ENCODE measurements around the gene GSTT2B. TPM values are rescaled to one million over a fixed set of nuclear protein-coding genes. Genes with fewer than 3 reads are reported as not detected.

GSTT2B gene
- total and polyA plus RNA-seq, 2 of the 8 experiments (the other 6 are each of a cell fraction or from before 2014, with no cell fraction given), result 6.3 to 13.3 TPM

DNA sequence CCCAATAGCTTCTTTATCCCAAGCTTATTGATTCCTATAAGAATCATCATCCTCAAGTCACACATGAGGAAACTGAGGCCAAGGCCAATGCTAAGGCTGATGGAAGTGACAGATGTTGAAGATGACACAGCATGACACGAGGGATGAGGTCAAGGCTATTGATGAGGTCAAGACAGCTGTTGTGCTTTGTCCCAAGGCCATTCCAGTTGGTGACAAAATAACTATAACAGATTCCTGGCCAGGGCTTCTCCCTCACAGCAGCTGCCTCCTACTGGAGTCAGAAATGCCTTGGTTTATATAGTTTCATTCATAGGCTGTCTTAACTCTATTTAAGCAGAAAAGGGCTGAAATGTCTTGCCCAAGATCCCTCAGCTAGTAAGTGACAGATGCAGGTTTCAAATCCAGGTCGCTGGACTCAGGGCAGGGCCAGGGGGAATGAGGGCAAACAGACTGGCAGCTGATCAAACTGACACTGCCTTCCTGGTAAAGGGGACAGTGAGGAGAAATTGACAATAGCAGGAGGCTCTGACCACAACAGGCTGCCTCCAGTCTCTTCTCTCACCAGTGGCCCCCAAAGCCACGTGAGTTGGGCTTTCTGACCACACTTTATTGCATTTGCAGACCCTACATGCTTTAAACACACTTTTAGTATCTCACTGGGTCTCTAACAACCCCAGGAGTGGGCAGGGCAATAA is 50.4 kb downstream of the GSTT2B start:
- WGBS, 2 experiments (ENCODE audit: extremely low coverage in 1 of 2, insufficient coverage in 1 of 2, insufficient read length in 1 of 2, insufficient replicate concordance in 2 of 2, low coverage in 1 of 2, low lambda C conversion rate in 2 of 2, missing lambda C conversion rate in 1 of 2), result 86% methylated on average over 3 of the region's 3 CpGs; no CpG with 5 or more reads in 1 of the 2 experiments
- no peak overlapping the region for H3K27ac ChIP-seq (ENCODE audit: low read depth, low read length)
- H2BK12ac ChIP-seq (ENCODE audit: low read depth, low read length), result no peak overlapping the region
- peaks cover 5 to 13% (median 10%) of the 10 kb centered on the region in 4 experiments for H3K4me1 ChIP-seq (replicated peaks in 1 of 4; ENCODE audit: control insufficient read depth in 3 of 4, insufficient read depth in 4 of 4, low read length in 3 of 4)
- H2AFZ ChIP-seq (ENCODE audit: low read length), result no peak overlapping the region
- H2BK20ac ChIP-seq (ENCODE audit: low read length), result no peak overlapping the region
- no peaks in the 10 kb centered on the region for H3K79me2 ChIP-seq (ENCODE audit: control insufficient read depth in 1 of 2, insufficient read depth in 2 of 2, low read length in 2 of 2)
- no peak overlapping the region for H3K23ac ChIP-seq (ENCODE audit: insufficient read length)
- no peak overlapping the region for H3K4me2 ChIP-seq (ENCODE audit: insufficient read depth in 1 of 2, low read depth in 2 of 2, low read length in 2 of 2)
- H4K91ac ChIP-seq (replicated peaks; ENCODE audit: insufficient read length, low read length), result no peak overlapping the region
- H4K5ac ChIP-seq (ENCODE audit: insufficient read length, low read depth, low read length), result no peak overlapping the region
- H3K4ac ChIP-seq (replicated peaks; ENCODE audit: insufficient read length, low read depth, low read length), result no peak overlapping the region
- H3K4me3 ChIP-seq (ENCODE audit: extremely low read depth in 1 of 4, insufficient read depth in 2 of 4, low read depth in 3 of 4, low read length in 4 of 4), result no peak overlapping the region
- peak overlapping the region; percentile 45; the same call in 1 of the 2 replicates for H2AK5ac ChIP-seq (ENCODE audit: low read depth, low read length)
- 0 out of 7 replicates have a peak, but pooled peaks cover 0 to 2% (median 0%) of the 10 kb centered on the region in 4 experiments for H3K27me3 ChIP-seq (replicated peaks in 1 of 4; ENCODE audit: control insufficient read depth in 3 of 4, extremely low read depth in 1 of 4, insufficient read depth in 3 of 4, low read length in 3 of 4)
- H3K18ac ChIP-seq (ENCODE audit: extremely low read depth, low read length), result no peak overlapping the region
- no peaks in the 10 kb centered on the region for H3K79me1 ChIP-seq (ENCODE audit: low read depth, low read length)
- no peaks in the 10 kb centered on the region for H4K20me1 ChIP-seq (replicated peaks in 1 of 2; ENCODE audit: control insufficient read depth in 1 of 2, insufficient read depth in 2 of 2, low read length in 2 of 2)
- no peaks in the 10 kb centered on the region for H3K36me3 ChIP-seq (ENCODE audit: control insufficient read depth in 2 of 4, insufficient read depth in 4 of 4, low read length in 3 of 4)
- FAIRE-seq (no peak), DNase-seq (ENCODE audit: low read depth in 1 of 2, low spot score in 2 of 2) (no peak)
- POLR2A ChIA-PET (ENCODE audit: partially characterized antibody), result interaction anchor here (1.8 to 5.3 kb wide), 4 partner anchors 14 to 53 kb away, joined by 4 to 31 read pairs (median 10); partner anchors contain the start of genes MIF and SLC2A11
- H3K14ac ChIP-seq (ENCODE audit: insufficient read length), result no peak overlapping the region
- H3K9me3 ChIP-seq (ENCODE audit: insufficient read depth in 2 of 2, low read depth in 1 of 2, low read length in 1 of 2), result peaks cover 0 to 6% of the 10 kb centered on the region in 2 experiments; a peak in 1 of 4 replicates
- H3K56ac ChIP-seq (replicated peaks; ENCODE audit: insufficient read length, low read depth, low read length), result no peak overlapping the region
- peaks cover 2% of the 10 kb centered on the region; the same call in 1 of the 2 replicates for H3K23me2 ChIP-seq (ENCODE audit: low read depth, low read length)
- no peak overlapping the region for H2BK15ac ChIP-seq (ENCODE audit: low read length)
- CTCF ChIA-PET (ENCODE audit: partially characterized antibody), result interaction anchor here (0.5 to 3.5 kb wide), 7 partner anchors 8 to 625 kb away, joined by 3 to 13 read pairs (median 3); no protein-coding TSS in a partner anchor
- no peak overlapping the region for H4K8ac ChIP-seq (ENCODE audit: extremely low read depth, insufficient read depth, low read length)
- no peak overlapping the region for H2BK120ac ChIP-seq (replicated peaks; ENCODE audit: low read depth, low read length)
- H3K9ac ChIP-seq (replicated peaks in 1 of 4; ENCODE audit: extremely low read depth in 1 of 4, low read depth in 3 of 4, low read length in 3 of 4), result no peak overlapping the region
- no peak overlapping the region for H2BK5ac ChIP-seq (ENCODE audit: low read depth, low read length)
- TF ChIP-seq KDM5A (IDR thresholded peaks at IDR 0.05; ENCODE audit: low read length) (no peak), JUND (IDR thresholded peaks at IDR 0.05; ENCODE audit: low read length) (no peak), RNF2 (IDR thresholded peaks at IDR 0.05; ENCODE audit: borderline replicate concordance, low read depth, low read length, missing control alignments, poor library complexity, severe bottlenecking) (no peak), TBP (IDR thresholded peaks at IDR 0.05; ENCODE audit: low read depth, low read length) (no peak), YY1 (IDR thresholded peaks at IDR 0.05; ENCODE audit: low read depth, low read length) (no peak), FOSL1 (IDR thresholded peaks at IDR 0.05; ENCODE audit: insufficient read depth, low read depth, low read length) (no peak), TEAD4 (IDR thresholded peaks at IDR 0.05; ENCODE audit: low read depth, low read length) (no peak), SAP30 (IDR thresholded peaks at IDR 0.05; ENCODE audit: insufficient read depth, insufficient replicate concordance, low read length) (no peak), ZNF274 (IDR thresholded peaks at IDR 0.05; ENCODE audit: borderline replicate concordance, extremely low read depth, low read length) (no peak), TAF7 (optimal IDR thresholded peaks at IDR 0.05; ENCODE audit: borderline replicate concordance, low read depth, low read length) (no peak), SP1 (IDR thresholded peaks at IDR 0.05; ENCODE audit: low read depth, low read length) (no peak)
- TF ChIP-seq, protein P1, sequence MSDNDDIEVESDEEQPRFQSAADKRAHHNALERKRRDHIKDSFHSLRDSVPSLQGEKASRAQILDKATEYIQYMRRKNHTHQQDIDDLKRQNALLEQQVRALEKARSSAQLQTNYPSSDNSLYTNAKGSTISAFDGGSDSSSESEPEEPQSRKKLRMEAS (IDR thresholded peaks at IDR 0.05), result no peak
